Right forelimb (tissue), 1 donor: ENCODE results near the gene NXNL1.

Experiments used
- DNase-seq: peaks from one replicate; pipeline ENCODE4 v3.0.0-alpha.2; 2018

NXNL1 gene

GRCh38 chr19:17455308-17456123 lies 5.2 kb downstream of the NXNL1 start:
- DNase-seq: no peak

GRCh38 chr19:17454576-17455071 lies 6.1 kb downstream of the NXNL1 start:
- DNase-seq: no peak

DNA sequence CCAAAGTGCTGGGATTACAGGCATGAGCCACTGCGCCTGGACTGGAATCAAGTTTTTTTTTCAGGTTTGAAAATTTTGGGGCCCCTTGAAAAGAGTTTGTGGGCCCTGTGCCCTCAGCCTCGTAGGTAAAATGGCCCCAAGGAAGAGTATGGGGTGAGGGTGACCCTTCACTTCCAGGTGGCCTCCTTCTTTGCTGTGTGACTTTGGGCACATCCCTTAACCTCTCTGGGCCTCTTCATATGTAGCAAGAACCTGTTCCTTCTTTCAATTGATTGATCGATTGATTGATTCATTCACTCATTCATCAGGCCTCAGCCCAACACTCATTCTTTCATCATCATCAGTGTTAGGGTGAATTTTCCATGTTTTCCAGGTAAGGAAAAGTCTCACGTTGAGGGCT lies 8.9 kb downstream of the NXNL1 start:
- no peak for DNase-seq

DNA sequence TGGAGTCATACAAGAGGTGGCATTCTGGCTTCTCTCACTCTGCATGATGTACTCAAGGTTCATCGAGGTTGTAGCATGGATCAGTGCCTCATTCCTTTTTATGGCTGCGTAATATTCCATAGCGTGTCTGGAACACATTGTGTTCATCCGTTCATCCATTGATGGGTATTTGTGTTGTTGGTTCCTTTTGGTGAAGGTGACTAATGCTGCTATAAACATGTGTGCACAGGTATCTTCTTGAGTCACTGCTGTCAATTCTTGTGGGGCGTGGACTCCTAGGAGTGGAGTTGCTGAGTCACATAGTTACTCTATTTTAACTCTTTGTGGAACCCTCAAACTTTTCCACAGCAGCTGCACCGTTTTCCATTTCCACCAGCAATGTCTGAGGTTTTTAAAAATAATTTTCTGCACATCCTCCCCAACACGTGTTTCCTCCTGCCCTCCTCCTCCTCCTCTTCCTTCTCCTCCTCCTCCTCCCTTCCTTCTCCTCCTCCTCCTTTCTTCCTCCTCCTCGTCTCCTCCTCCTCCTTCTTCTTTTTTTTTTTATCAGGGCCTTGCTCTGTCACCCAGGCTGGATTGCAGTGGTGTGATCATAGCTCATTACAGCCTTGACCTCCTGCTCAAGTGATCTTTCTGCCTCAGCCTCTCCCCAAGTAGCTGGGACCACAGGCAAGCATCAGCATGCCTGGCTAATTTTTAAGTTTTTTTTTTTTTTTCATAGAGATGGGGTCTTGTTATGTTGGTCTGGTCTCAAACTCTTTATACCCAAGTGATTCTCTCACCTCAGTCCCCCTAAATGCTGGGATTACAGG lies 10.3 kb downstream of the NXNL1 start:
- DNase-seq: no peak

DNA sequence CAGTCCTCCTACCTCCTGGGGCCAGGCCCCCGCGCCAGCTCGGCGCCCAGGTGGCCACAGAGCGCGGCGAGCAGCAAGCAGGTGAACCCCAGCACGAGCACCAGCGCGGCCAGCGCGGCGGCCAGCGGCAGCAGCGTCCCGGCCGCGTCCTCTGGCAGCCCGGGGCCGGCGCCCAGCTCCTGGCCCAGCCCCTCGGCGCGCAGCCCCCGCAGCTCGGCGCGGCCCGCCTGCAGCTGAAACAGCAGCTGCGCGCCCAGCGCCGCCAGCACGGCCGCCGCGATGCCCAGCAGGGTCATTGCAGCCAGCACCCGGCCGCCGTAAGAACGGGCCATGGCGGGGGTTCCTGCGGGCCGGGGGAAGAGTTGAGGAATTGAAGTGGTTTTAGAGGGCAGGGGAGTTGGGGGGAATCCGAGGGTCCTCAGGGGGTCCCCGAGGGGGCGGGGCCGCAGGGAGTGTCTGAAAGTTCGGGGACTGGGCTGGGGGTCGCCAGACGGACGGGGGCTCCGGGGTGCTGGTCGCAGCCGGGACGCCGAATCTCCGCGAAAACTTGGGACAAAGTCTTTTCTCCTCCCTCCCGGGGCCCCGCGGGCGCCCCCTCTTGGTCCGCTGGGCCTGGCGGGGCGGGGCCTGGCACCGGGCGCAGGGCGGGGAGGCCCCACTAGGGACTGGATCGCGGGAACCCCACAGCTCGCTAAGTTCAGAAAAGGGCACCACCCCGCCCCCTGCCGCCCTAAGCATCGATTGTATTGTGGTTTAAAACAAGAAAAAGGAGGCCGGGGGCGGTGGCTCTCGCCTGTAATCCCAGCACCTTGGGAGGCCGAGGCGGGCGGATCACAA lies 12.4 kb downstream of the NXNL1 start, which contains the start of gene TMEM221:
TSS of gene TMEM221 (minus strand) at position 538 of the 837 bp plus-strand sequence. CDS start at position 332, 206 bp downstream.
- DNase-seq: peak; percentile 73

DNA sequence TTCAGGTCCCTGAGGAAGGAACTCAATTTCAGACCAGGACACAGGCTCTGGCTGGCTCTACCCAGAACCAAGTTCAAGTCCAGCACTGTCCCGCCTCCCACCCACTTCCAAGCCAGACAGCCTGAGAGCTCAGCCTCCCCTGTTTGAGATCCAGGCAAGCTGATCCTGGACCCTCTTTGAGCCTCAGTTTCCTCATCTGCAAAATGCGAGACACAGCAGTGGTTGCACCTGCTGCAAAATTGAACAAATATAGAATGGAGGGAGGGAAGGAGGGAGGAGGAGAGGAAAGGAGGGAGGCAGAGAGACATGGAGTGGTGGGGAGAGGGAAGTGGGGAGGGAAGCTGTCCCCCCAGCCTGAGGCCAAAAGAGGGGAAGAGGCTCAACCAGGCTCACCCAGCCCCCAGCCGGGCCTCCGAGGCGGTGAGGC lies 13.0 kb downstream of the NXNL1 start:
- DNase-seq: peak; percentile 62

GRCh38 chr19:17445526-17446165 lies 15.1 kb downstream of the NXNL1 start:
- DNase-seq: no peak

GRCh38 chr19:17441241-17442021 lies 19.3 kb downstream of the NXNL1 start:
- no peak for DNase-seq

GRCh38 chr19:17436874-17437267 lies 23.9 kb downstream of the NXNL1 start:
- no peak for DNase-seq

GRCh38 chr19:17436094-17436873 lies 24.4 kb downstream of the NXNL1 start:
- no peak for DNase-seq

- no peak for DNase-seq
These were observed 25.5 kb downstream of the NXNL1 start for GRCh38 chr19:17435218-17435617.

DNA sequence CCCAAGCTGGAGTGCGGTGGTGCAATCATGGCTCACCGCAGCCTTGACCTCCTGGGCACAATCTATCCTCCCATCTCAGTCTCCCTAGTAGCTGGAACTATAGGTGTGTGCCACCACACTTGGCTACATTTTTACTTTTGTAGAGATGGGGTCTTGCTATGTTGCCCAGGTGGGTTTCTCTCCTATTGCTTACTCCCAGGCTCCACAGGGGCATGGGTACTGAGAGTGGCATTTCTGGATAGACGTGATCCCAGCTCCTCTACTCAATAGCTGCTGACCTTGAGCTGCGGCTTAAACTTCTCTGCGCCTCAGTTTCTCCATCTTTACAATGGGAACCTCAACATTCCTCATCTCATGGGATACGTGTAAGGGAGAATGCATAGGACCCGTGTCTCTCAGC lies 29.3 kb downstream of the NXNL1 start:
- no peak for DNase-seq

GRCh38 chr19:17429641-17430113 lies 31.0 kb downstream of the NXNL1 start:
- no peak for DNase-seq

- DNase-seq: no peak
These were observed 35.9 kb downstream of the NXNL1 start for GRCh38 chr19:17424743-17425365.

GRCh38 chr19:17423429-17424208 lies 37.1 kb downstream of the NXNL1 start:
- DNase-seq: no peak

GRCh38 chr19:17421942-17422341 lies 38.8 kb downstream of the NXNL1 start:
- no peak for DNase-seq

GRCh38 chr19:17420475-17420924 lies 40.2 kb downstream of the NXNL1 start:
- DNase-seq: peak; percentile 64

GRCh38 chr19:17419621-17420474 lies 40.9 kb downstream of the NXNL1 start, which contains the start of gene MVB12A:
Gene MVB12A (plus strand): TSS chr19:17420047. CDS start chr19:17420136, 89 bp downstream.
- DNase-seq: peak; percentile 99
